GM10266 (cell line): ENCODE measurements around the gene SLC25A6.

Source experiments
- DNase-seq: peaks from one replicate; pipeline ENCODE4 v3.0.0; 2012; ENCODE audit errors: extremely low spot score
- CTCF ChIP-seq: IDR thresholded peaks from 2 replicates; pipeline ENCODE4 v1.5.1; 2012; ENCODE audit warnings: mild to moderate bottlenecking, low read depth; ENCODE audit not compliant: control insufficient read depth, insufficient read depth; ENCODE audit errors: missing control alignments

Gene SLC25A6

GRCh38 chrX:1400049-1400448 lies 8.1 kb upstream of the SLC25A6 start:
- TF ChIP-seq CTCF = no peak
- DNase-seq = no peak

- no peak for TF ChIP-seq CTCF
- no peak for DNase-seq
Observed at GRCh38 chrX:1398431-1399340, 6.8 kb upstream of the SLC25A6 start.

GRCh38 chrX:1397441-1398270 lies 5.7 kb upstream of the SLC25A6 start:
- DNase-seq = no peak
- no peak for TF ChIP-seq CTCF

GRCh38 chrX:1397001-1397400 lies 5.1 kb upstream of the SLC25A6 start:
- TF ChIP-seq CTCF = no peak
- no peak for DNase-seq

GRCh38 chrX:1395646-1396216 lies 3.8 kb upstream of the SLC25A6 start:
- TF ChIP-seq CTCF = no peak
- no peak for DNase-seq

- no peak for TF ChIP-seq CTCF
- DNase-seq = no peak
Observed at GRCh38 chrX:1394731-1395501, 3.0 kb upstream of the SLC25A6 start.
